Muscle layer of duodenum (tissue), 2 donors: ENCODE results near the gene SETDB1.

Source experiments
- H3K27ac ChIP-seq: one replicate; pipeline ENCODE4 v1.7.0; 2013; ENCODE audit warnings: mild to moderate bottlenecking, low read length
- H3K27me3 ChIP-seq: one replicate; pipeline ENCODE4 v1.7.0; 2013; ENCODE audit warnings: low read depth, mild to moderate bottlenecking, control low read depth, low read length
- H3K36me3 ChIP-seq, 2 donors: one replicate each; pipeline ENCODE4 v1.7.0; 2013; ENCODE audit warnings: low read length in 2 of 2, control low read depth in 1 of 2, mild to moderate bottlenecking in 1 of 2; ENCODE audit not compliant: insufficient read depth in 2 of 2, control insufficient read depth in 1 of 2
- H3K4me1 ChIP-seq, 2 donors: one replicate each; pipeline ENCODE4 v1.7.0; 2013; ENCODE audit warnings: low read length in 2 of 2, mild to moderate bottlenecking in 2 of 2, control low read depth in 1 of 2, moderate library complexity in 1 of 2; ENCODE audit not compliant: insufficient read depth in 2 of 2, control insufficient read depth in 1 of 2
- H3K4me3 ChIP-seq, 2 donors: one replicate each; pipeline ENCODE4 v1.7.0; 2013; ENCODE audit warnings: low read length in 2 of 2, low read depth in 1 of 2, mild to moderate bottlenecking in 1 of 2
- H3K9me3 ChIP-seq, 2 donors: one replicate each; pipeline ENCODE4 v1.7.0; 2013; ENCODE audit warnings: low read length in 2 of 2, control low read depth in 1 of 2, mild to moderate bottlenecking in 1 of 2; ENCODE audit not compliant: control insufficient read depth in 1 of 2
- donor health status: healthy.

SETDB1 gene

GRCh38 chr1:150931773-150932172, 5.6 kb downstream of the SETDB1 start:
- H3K27ac ChIP-seq = no peak overlapping the region
- H3K27me3 ChIP-seq = no peaks in the 10 kb centered on the region
- H3K4me1 ChIP-seq = peaks cover 3 to 10% of the 10 kb centered on the region in 2 donors
- no peak overlapping the region for H3K4me3 ChIP-seq
- H3K36me3 ChIP-seq = peaks cover 28 to 59% of the 10 kb centered on the region in 2 donors
- peaks cover 0 to 3% of the 10 kb centered on the region in 2 donors for H3K9me3 ChIP-seq

- H3K36me3 ChIP-seq = peaks cover 64 to 91% of the 10 kb centered on the region in 2 donors
Observed at GRCh38 chr1:150944856-150945255, 18.7 kb downstream of the SETDB1 start.

GRCh38 chr1:150954708-150955107, 28.5 kb downstream of the SETDB1 start:
- Histone ChIP-seq H3K4me1 (no peaks in the 10 kb centered on the region), H3K27ac (no peak overlapping the region), H3K4me3 (no peak overlapping the region), H3K27me3 (no peaks in the 10 kb centered on the region), H3K9me3 (no peaks in the 10 kb centered on the region), H3K36me3 (peaks cover 40 to 62% of the 10 kb centered on the region in 2 donors)

More at GRCh38 chr1:150944856-150945255, 18.7 kb downstream of the SETDB1 start:
- Histone ChIP-seq H3K27ac (no peak overlapping the region), H3K4me3 (no peak overlapping the region), H3K27me3 (no peaks in the 10 kb centered on the region), H3K9me3 (no peaks in the 10 kb centered on the region), H3K4me1 (no peaks in the 10 kb centered on the region)

GRCh38 chr1:150955280-150955679, 29.1 kb downstream of the SETDB1 start:
- Histone ChIP-seq H3K27me3 (no peaks in the 10 kb centered on the region), H3K36me3 (peaks cover 35 to 60% of the 10 kb centered on the region in 2 donors), H3K4me3 (no peak overlapping the region), H3K9me3 (no peaks in the 10 kb centered on the region), H3K4me1 (no peaks in the 10 kb centered on the region), H3K27ac (no peak overlapping the region)

- Histone ChIP-seq H3K27ac (no peak overlapping the region), H3K4me3 (no peak overlapping the region), H3K36me3 (peaks cover 39 to 60% of the 10 kb centered on the region in 2 donors), H3K9me3 (no peaks in the 10 kb centered on the region), H3K27me3 (no peaks in the 10 kb centered on the region), H3K4me1 (no peaks in the 10 kb centered on the region)
Observed at GRCh38 chr1:150957666-150958065, 31.5 kb downstream of the SETDB1 start.

GRCh38 chr1:150960646-150961045, 34.5 kb downstream of the SETDB1 start:
- H3K27me3 ChIP-seq = no peaks in the 10 kb centered on the region
- H3K9me3 ChIP-seq = no peaks in the 10 kb centered on the region
- no peaks in the 10 kb centered on the region for H3K4me1 ChIP-seq
- H3K36me3 ChIP-seq = peaks cover 42 to 69% of the 10 kb centered on the region in 2 donors
- H3K27ac ChIP-seq = no peak overlapping the region
- H3K4me3 ChIP-seq = no peak overlapping the region

GRCh38 chr1:150961756-150962155, 35.6 kb downstream of the SETDB1 start:
- no peak overlapping the region for H3K27ac ChIP-seq
- H3K36me3 ChIP-seq = peaks cover 53 to 77% of the 10 kb centered on the region in 2 donors

GRCh38 chr1:150963321-150964163, 37.4 kb downstream of the SETDB1 start:
- Histone ChIP-seq H3K36me3 (peaks cover 71 to 89% of the 10 kb centered on the region in 2 donors), H3K27me3 (no peaks in the 10 kb centered on the region), H3K9me3 (no peaks in the 10 kb centered on the region), H3K4me1 (no peaks in the 10 kb centered on the region), H3K4me3 (no peak overlapping the region), H3K27ac (no peak overlapping the region)

More at GRCh38 chr1:150961756-150962155, 35.6 kb downstream of the SETDB1 start:
- no peak overlapping the region for H3K4me3 ChIP-seq
- H3K9me3 ChIP-seq = no peaks in the 10 kb centered on the region
- H3K27me3 ChIP-seq = no peaks in the 10 kb centered on the region
- H3K4me1 ChIP-seq = no peaks in the 10 kb centered on the region

GRCh38 chr1:150964164-150964489, 38.0 kb downstream of the SETDB1 start:
- H3K36me3 ChIP-seq = peaks cover 72 to 88% of the 10 kb centered on the region in 2 donors
- H3K4me1 ChIP-seq = no peaks in the 10 kb centered on the region
- no peaks in the 10 kb centered on the region for H3K9me3 ChIP-seq
- no peak overlapping the region for H3K4me3 ChIP-seq
- no peak overlapping the region for H3K27ac ChIP-seq
- no peaks in the 10 kb centered on the region for H3K27me3 ChIP-seq

GRCh38 chr1:150965605-150966004, 39.4 kb downstream of the SETDB1 start:
- peaks cover 64 to 76% of the 10 kb centered on the region in 2 donors for H3K36me3 ChIP-seq
- H3K4me3 ChIP-seq = no peak overlapping the region
- no peak overlapping the region for H3K27ac ChIP-seq
- peaks cover 4 to 10% of the 10 kb centered on the region in 2 donors for H3K4me1 ChIP-seq
- H3K27me3 ChIP-seq = no peaks in the 10 kb centered on the region
- no peaks in the 10 kb centered on the region for H3K9me3 ChIP-seq

GRCh38 chr1:150966011-150966410, 39.8 kb downstream of the SETDB1 start:
- Histone ChIP-seq H3K27ac (no peak overlapping the region), H3K9me3 (no peaks in the 10 kb centered on the region), H3K4me3 (no peak overlapping the region), H3K27me3 (no peaks in the 10 kb centered on the region), H3K36me3 (peaks cover 60 to 72% of the 10 kb centered on the region in 2 donors), H3K4me1 (peaks cover 8 to 14% of the 10 kb centered on the region in 2 donors)
